Measurements from ENCODE around the gene TRPV6. TPM values are rescaled to one million over a fixed set of nuclear protein-coding genes. Genes with fewer than 3 reads are reported as not detected.
A peak's percentile ranks its signal among the peaks of the same experiment; 100 is the strongest.

The TRPV6 gene
- total RNA-seq, 1 donor from 2014 or later: 0.07 TPM

DNA sequence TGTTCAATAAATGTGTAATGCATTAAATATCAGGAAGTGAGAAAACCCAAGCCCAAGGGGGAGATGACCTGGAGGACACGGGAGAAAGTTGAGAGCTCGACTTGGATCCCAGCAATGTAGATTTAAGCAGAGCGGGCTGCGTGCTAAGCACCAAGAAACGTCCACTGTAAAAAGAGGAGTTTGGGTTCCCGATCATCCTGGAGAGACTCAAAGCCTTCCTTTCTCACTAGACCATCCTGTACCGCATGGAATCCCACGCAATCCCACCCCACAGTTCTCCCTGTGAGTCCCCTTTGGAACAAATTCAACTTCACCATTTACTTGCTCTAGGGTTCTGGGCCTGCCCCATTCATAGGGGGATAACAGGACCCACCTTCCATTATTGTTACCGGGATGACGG lies 2.4 kb downstream of the TRPV6 start:
- TF ChIP-seq CTCF (conservative IDR thresholded peaks at IDR 0.05): no peak
- Mint-ChIP-seq H3K4me1 (peaks cover 4% of the 10 kb centered on the region), H3K9me3 (peaks cover 4% of the 10 kb centered on the region), H3K4me3 (no peak overlapping the region), H3K27ac (ENCODE audit: unreplicated experiment) (no peak overlapping the region), H3K36me3 (ENCODE audit: low read depth) (no peaks in the 10 kb centered on the region), H3K27me3 (ENCODE audit: low read depth) (peaks cover 34% of the 10 kb centered on the region)
- no peak for DNase-seq (ENCODE audit: low read depth, low spot score)

GRCh38 chr7:142882338-142882678 lies 3.2 kb downstream of the TRPV6 start:
- no peak for TF ChIP-seq CTCF (conservative IDR thresholded peaks at IDR 0.05)
- DNase-seq (ENCODE audit: low read depth, low spot score): no peak
- Mint-ChIP-seq H3K4me1 (peaks cover 2% of the 10 kb centered on the region), H3K27ac (ENCODE audit: unreplicated experiment) (no peak overlapping the region), H3K36me3 (ENCODE audit: low read depth) (no peaks in the 10 kb centered on the region), H3K4me3 (no peak overlapping the region), H3K27me3 (ENCODE audit: low read depth) (peaks cover 34% of the 10 kb centered on the region), H3K9me3 (peaks cover 2% of the 10 kb centered on the region)

GRCh38 chr7:142881586-142882337 lies 3.8 kb downstream of the TRPV6 start:
- no peak for DNase-seq (ENCODE audit: low read depth, low spot score)
- no peak overlapping the region for H3K27ac Mint-ChIP-seq (ENCODE audit: unreplicated experiment)
- H3K36me3 Mint-ChIP-seq (ENCODE audit: low read depth): no peaks in the 10 kb centered on the region
- H3K27me3 Mint-ChIP-seq (ENCODE audit: low read depth): peaks cover 34% of the 10 kb centered on the region
- no peak for TF ChIP-seq CTCF (conservative IDR thresholded peaks at IDR 0.05)
- H3K9me3 Mint-ChIP-seq: no peaks in the 10 kb centered on the region
- H3K4me3 Mint-ChIP-seq: no peak overlapping the region
- H3K4me1 Mint-ChIP-seq: no peaks in the 10 kb centered on the region

DNA sequence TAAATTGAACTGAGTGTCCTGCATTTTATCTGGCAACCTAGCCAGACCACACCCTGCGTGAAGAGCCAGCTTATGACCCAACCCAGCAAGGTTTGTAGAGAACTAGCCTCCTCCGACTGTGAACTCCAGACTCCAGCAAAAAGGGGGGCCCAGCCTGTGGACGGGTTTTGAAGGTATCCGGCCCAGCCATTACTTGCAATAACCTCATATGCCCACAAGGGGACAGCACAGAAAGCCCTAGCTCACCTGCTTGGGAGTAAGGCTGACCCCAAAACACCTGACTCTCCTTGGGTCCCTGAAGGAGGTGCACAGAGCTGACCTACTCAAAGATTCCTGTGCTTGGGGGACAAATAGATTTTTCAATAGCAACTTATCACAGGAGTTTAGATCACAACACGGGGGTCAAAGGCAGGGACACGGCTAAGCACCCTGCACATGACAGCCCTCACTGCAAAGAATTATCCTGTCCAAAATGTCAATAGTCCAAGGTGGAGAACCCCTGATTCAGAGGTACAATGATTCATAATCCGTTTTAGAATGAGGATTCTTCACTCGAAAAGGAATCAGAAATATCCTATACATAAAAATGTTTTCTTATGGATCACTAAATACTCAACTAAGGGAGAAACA lies 4.6 kb downstream of the TRPV6 start:
- peak; percentile 66 for TF ChIP-seq CTCF (conservative IDR thresholded peaks at IDR 0.05)
- peak; percentile 22 for DNase-seq (ENCODE audit: low read depth, low spot score)

GRCh38 chr7:142879060-142879459 lies 6.5 kb downstream of the TRPV6 start:
- no peak for TF ChIP-seq CTCF (conservative IDR thresholded peaks at IDR 0.05)
- no peak overlapping the region for H3K27ac Mint-ChIP-seq (ENCODE audit: unreplicated experiment)
- H3K4me3 Mint-ChIP-seq: no peak overlapping the region
- no peak for DNase-seq (ENCODE audit: low read depth, low spot score)
- H3K9me3 Mint-ChIP-seq: no peaks in the 10 kb centered on the region
- no peaks in the 10 kb centered on the region for H3K4me1 Mint-ChIP-seq
- H3K27me3 Mint-ChIP-seq (ENCODE audit: low read depth): peaks cover 34% of the 10 kb centered on the region
- no peaks in the 10 kb centered on the region for H3K36me3 Mint-ChIP-seq (ENCODE audit: low read depth)

More for the DNA sequence above, 4.6 kb downstream of the TRPV6 start:
- Mint-ChIP-seq H3K27ac (ENCODE audit: unreplicated experiment) (no peak overlapping the region), H3K9me3 (no peaks in the 10 kb centered on the region), H3K27me3 (ENCODE audit: low read depth) (peaks cover 34% of the 10 kb centered on the region), H3K4me3 (no peak overlapping the region), H3K4me1 (no peaks in the 10 kb centered on the region), H3K36me3 (ENCODE audit: low read depth) (no peaks in the 10 kb centered on the region)
